ENCODE data around the gene ZC3HAV1. TPM values are rescaled to one million over a fixed set of nuclear protein-coding genes. Genes with fewer than 3 reads are reported as not detected.

The ZC3HAV1 gene
- total and polyA plus RNA-seq, 2 experiments from 2014 or later: 24.8 to 56.8 TPM

DNA sequence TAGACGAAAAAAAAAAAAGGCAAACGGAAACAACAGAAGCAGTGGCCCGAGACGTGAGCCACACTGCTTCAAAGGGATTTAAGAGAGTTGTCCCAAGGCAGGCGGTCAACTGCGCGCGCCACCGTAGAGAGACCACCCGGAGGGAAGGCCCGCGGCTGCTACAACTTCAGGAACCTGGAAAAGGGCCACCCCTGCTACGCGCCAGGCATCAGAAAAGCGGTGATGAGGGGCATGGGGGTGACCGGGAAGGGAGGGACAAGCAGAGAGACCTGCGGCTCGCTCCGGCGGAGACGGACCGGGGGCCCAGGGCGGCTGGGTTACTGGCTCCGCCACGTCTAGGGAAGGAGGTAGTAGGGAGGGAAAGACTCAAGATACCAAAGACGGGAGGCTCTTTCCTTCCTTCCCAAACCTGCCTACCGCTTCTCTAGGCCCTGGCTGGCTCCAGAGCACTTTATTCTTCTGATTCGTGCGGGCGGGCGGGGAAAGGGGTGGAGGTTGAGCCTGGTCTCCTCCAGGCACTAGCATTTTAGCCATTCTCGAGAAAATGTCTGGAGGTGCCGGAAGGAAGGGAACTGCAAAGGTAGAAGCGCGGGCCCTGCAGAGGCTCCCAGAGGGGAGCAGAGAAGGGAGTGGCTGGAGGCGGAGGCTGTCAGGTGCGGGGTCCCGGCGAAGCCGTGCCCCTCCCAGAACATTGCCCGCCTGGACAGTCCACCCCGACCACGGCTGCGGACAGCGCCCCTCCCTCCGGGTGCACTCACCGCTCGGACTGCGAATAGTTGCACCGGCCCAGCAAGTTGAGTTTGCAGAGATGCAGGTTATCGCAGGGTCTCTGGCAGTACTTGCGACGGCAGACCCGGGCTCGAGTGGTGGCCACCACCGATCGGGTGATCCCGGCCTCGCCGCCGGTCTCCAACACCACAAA, 993 bp downstream of the ZC3HAV1 start:
- peaks cover 13% of the 10 kb centered on the region for H3K4me1 ChIP-seq (ENCODE audit: insufficient read depth)
- DNase-seq (ENCODE audit: low spot score): peak; percentile 54
- H3K27ac ChIP-seq (ENCODE audit: low read depth): no peak overlapping the region
- no peaks in the 10 kb centered on the region; the same call in 2 of the 3 replicates for H3K9me3 Mint-ChIP-seq
- peak overlapping the region; percentile 97 for H2AFZ ChIP-seq
- H3K4me2 ChIP-seq: peak overlapping the region; percentile 97
- 0 out of 2 replicates have a peak, but pooled peaks cover 2% of the 10 kb centered on the region for H4K20me1 ChIP-seq (replicated peaks; ENCODE audit: insufficient read depth)
- H3K79me2 ChIP-seq (replicated peaks; ENCODE audit: insufficient read depth): peaks cover 46% of the 10 kb centered on the region
- H3K4me3 ChIP-seq: peak overlapping the region; percentile 96
- H3K36me3 Mint-ChIP-seq (ENCODE audit: low read depth): peaks cover 7% of the 10 kb centered on the region; the same call in 1 of the 3 replicates
- no peaks in the 10 kb centered on the region for H3K36me3 ChIP-seq (ENCODE audit: insufficient read depth)
- H3K27ac Mint-ChIP-seq: peak overlapping the region; percentile 92; the same call in 1 of the 2 replicates
- 0 out of 2 replicates have a peak, but pooled peaks cover 5% of the 10 kb centered on the region for H3F3A ChIP-seq (replicated peaks; ENCODE audit: low read depth)
- TF ChIP-seq CTCF (conservative IDR thresholded peaks at IDR 0.05; ENCODE audit: low read depth in 2 of 2) (0 out of 4 replicates have a peak, but pooled peaks of 1 of the 2 experiments have one; percentile 2), ZNF462 (CRISPR knock-in tag; IDR thresholded peaks at IDR 0.05) (no peak), JUNB (IDR thresholded peaks at IDR 0.05; ENCODE audit: unreplicated experiment) (no peak), POLR2AphosphoS5 (IDR thresholded peaks at IDR 0.05; ENCODE audit: low read depth) (no peak)
- H3K27me3 ChIP-seq (ENCODE audit: insufficient read depth): peaks cover 21% of the 10 kb centered on the region
- H3K4me3 Mint-ChIP-seq: peak overlapping the region; percentile 89
- H3K27me3 Mint-ChIP-seq (ENCODE audit: insufficient read depth, low read depth, poor library complexity): peaks cover 30% of the 10 kb centered on the region
- H3K9me2 ChIP-seq (ENCODE audit: insufficient read depth): peaks cover 14% of the 10 kb centered on the region; the same call in 1 of the 2 replicates
- peak; percentile 57 for ATAC-seq
- H3K4me1 Mint-ChIP-seq: peaks cover 16% of the 10 kb centered on the region
